Loucy (cell line): ENCODE results near the gene SLC50A1.
"Not testable (repeated sequence)": the region's sequence is repeated elsewhere in the genome, so short reads cannot be mapped to it uniquely, and the experiment has no call there.

Experiments used
- H2AFZ ChIP-seq: fragments of 200-600 bp; sonication (generic); 2 replicates; pipeline ENCODE4 v1.6.0; 2016; ENCODE audit warnings: antibody characterized with exemption, mild to moderate bottlenecking, low read length, moderate library complexity
- H3F3A ChIP-seq: fragments of 200-600 bp; 2 replicates; pipeline ENCODE4 v1.6.0; 2016; ENCODE audit warnings: antibody characterized with exemption, low read depth, mild to moderate bottlenecking
- H3K27me3 ChIP-seq: fragments of 200-600 bp; sonication (generic); 2 replicates; pipeline ENCODE4 v1.6.1; 2014; ENCODE audit warnings: low read length, mild to moderate bottlenecking; ENCODE audit not compliant: insufficient read depth, poor library complexity, severe bottlenecking
- H3K36me3 ChIP-seq: fragments of 200-600 bp; sonication (generic); 2 replicates; pipeline ENCODE4 v1.6.1; 2016; ENCODE audit warnings: low read length; ENCODE audit not compliant: insufficient read depth
- H3K4me1 ChIP-seq: fragments of 200-600 bp; sonication (generic); 2 replicates; pipeline ENCODE4 v1.5.1; 2014; ENCODE audit warnings: low read length, mild to moderate bottlenecking; ENCODE audit not compliant: insufficient read depth, poor library complexity, severe bottlenecking
- H3K4me2 ChIP-seq: fragments of 200-600 bp; sonication (generic); 2 replicates; pipeline ENCODE4 v1.6.0; 2014; ENCODE audit warnings: antibody characterized with exemption, low read length, low read depth, mild to moderate bottlenecking; ENCODE audit not compliant: poor library complexity, severe bottlenecking
- H3K4me3 ChIP-seq: fragments of 200-600 bp; sonication (generic); 2 replicates; pipeline ENCODE4 v1.5.1; 2014; ENCODE audit warnings: low read length, mild to moderate bottlenecking, mixed read lengths; ENCODE audit not compliant: poor library complexity, severe bottlenecking
- H3K79me2 ChIP-seq: fragments of 200-600 bp; sonication (generic); 2 replicates; pipeline ENCODE4 v1.6.1; 2014; ENCODE audit warnings: low read length; ENCODE audit not compliant: insufficient read depth
- H3K9ac ChIP-seq: fragments of 200-600 bp; sonication (generic); 2 replicates; pipeline ENCODE4 v1.6.0; 2014; ENCODE audit warnings: mild to moderate bottlenecking, low read depth, low read length, moderate library complexity; ENCODE audit not compliant: poor library complexity, severe bottlenecking
- H3K9me2 ChIP-seq: fragments of 200-600 bp; sonication (generic); replicated peaks from 2 replicates; pipeline ENCODE4 v1.6.1; 2016; ENCODE audit warnings: low read depth, low read length, mixed read lengths
- H3K9me3 ChIP-seq: fragments of 200-600 bp; sonication (generic); 2 replicates; pipeline ENCODE4 v1.6.1; 2014; ENCODE audit warnings: mild to moderate bottlenecking, antibody characterized with exemption, low read length, low read depth; ENCODE audit not compliant: insufficient read depth
- H4K20me1 ChIP-seq: fragments of 200-600 bp; sonication (generic); 2 replicates; pipeline ENCODE4 v1.6.0; 2014; ENCODE audit warnings: antibody characterized with exemption, low read length, mild to moderate bottlenecking; ENCODE audit not compliant: insufficient read depth, poor library complexity, severe bottlenecking
- CTCF ChIP-seq: fragments of 200-600 bp; sonication (generic); conservative IDR thresholded peaks from 2 replicates; pipeline ENCODE4 v1.5.1; 2014; ENCODE audit warnings: mild to moderate bottlenecking, antibody characterized with exemption, low read length
- EZH2phosphoT487 ChIP-seq: fragments of 200-600 bp; IDR thresholded peaks from 2 replicates; pipeline ENCODE4 v1.6.1; 2018; ENCODE audit warnings: antibody characterized with exemption, mild to moderate bottlenecking, moderate library complexity, borderline replicate concordance

Gene SLC50A1

GRCh38 chr1:155158991-155159390 is 23.3 kb downstream of the SLC50A1 start:
- H3K4me2 ChIP-seq, result no peak overlapping the region
- no peak overlapping the region for H3K4me3 ChIP-seq
- H3K4me1 ChIP-seq, result no peaks in the 10 kb centered on the region
- no peaks in the 10 kb centered on the region for H3K9me3 ChIP-seq
- H3K9ac ChIP-seq, result no peak overlapping the region
- no peaks in the 10 kb centered on the region for H3K27me3 ChIP-seq
- no peak overlapping the region for H2AFZ ChIP-seq
- H3K9me2 ChIP-seq, result no peaks in the 10 kb centered on the region
- no peaks in the 10 kb centered on the region for H3F3A ChIP-seq
- H3K79me2 ChIP-seq, result no peaks in the 10 kb centered on the region
- H4K20me1 ChIP-seq, result no peaks in the 10 kb centered on the region
- H3K36me3 ChIP-seq, result no peaks in the 10 kb centered on the region
- TF ChIP-seq CTCF (no peak), EZH2phosphoT487 (no peak)

- no peaks in the 10 kb centered on the region for H3K36me3 ChIP-seq
- H4K20me1 ChIP-seq, result no peaks in the 10 kb centered on the region
- no peak for TF ChIP-seq EZH2phosphoT487
- TF ChIP-seq CTCF, result no peak
- H3K4me2 ChIP-seq, result no peak overlapping the region
- no peaks in the 10 kb centered on the region for H3K27me3 ChIP-seq
- H3K9ac ChIP-seq, result no peak overlapping the region
- H3K9me3 ChIP-seq, result no peaks in the 10 kb centered on the region
- no peak overlapping the region for H3K4me3 ChIP-seq
- H2AFZ ChIP-seq, result no peak overlapping the region
- no peaks in the 10 kb centered on the region for H3K9me2 ChIP-seq
- H3F3A ChIP-seq, result no peaks in the 10 kb centered on the region
- no peaks in the 10 kb centered on the region for H3K4me1 ChIP-seq
- no peaks in the 10 kb centered on the region for H3K79me2 ChIP-seq
These were observed 24.5 kb downstream of the SLC50A1 start for GRCh38 chr1:155160128-155160527.

- not testable (repeated sequence) for H3K9ac ChIP-seq, H3K79me2 ChIP-seq, H3K36me3 ChIP-seq, H3K9me2 ChIP-seq, H4K20me1 ChIP-seq, H3K27me3 ChIP-seq, H3K4me2 ChIP-seq, H3K4me1 ChIP-seq, H3K9me3 ChIP-seq, H3F3A ChIP-seq, H3K4me3 ChIP-seq, H2AFZ ChIP-seq
These were observed 27.0 kb downstream of the SLC50A1 start for GRCh38 chr1:155162631-155163030.

DNA sequence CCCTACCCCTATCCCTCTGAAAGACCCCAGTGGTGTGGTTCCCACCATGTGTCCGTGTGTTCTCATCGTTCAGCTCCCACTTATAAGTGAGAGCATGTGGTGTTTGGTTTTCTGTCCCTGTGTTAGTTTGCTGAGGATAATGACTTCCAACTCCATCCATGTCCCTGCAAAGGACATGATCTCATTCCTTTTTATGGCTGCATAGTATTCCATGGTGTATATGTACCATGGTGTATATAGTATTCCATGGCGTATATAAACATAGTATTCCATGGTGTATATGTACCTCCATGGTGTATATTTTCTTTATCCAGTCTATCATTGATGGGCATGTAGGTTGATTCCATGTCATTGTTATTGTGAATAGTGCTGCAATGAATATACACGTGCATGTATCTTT is 28.1 kb downstream of the SLC50A1 start:
- H4K20me1 ChIP-seq, H3F3A ChIP-seq, H3K9me3 ChIP-seq, H3K4me1 ChIP-seq, H3K9ac ChIP-seq, H3K27me3 ChIP-seq, H3K36me3 ChIP-seq, H3K4me2 ChIP-seq, H3K79me2 ChIP-seq, H3K9me2 ChIP-seq, H2AFZ ChIP-seq, H3K4me3 ChIP-seq: not testable (repeated sequence)

DNA sequence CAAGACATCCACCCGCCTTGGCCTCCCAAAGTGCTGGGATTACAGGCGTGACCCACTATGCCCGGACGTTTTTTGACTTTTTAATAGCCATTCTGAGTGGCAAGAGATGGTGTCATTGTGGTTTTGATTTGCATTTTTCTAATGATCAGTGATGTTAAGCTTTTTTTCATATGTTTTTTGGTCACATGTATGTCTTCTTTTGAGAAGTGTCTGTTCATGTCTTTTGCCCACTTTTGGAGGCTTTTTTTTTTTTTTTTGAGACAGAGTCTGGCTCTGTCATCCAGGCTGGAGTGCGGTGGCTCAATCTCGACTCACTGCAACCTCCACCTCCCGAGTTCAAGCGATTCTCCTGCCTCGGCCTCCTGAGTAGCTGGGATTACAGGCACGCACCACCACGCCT is 29.0 kb downstream of the SLC50A1 start:
- H3K4me3 ChIP-seq, H3K4me1 ChIP-seq, H3F3A ChIP-seq, H3K36me3 ChIP-seq, H4K20me1 ChIP-seq, H3K9ac ChIP-seq, H3K9me2 ChIP-seq, H2AFZ ChIP-seq, H3K79me2 ChIP-seq, H3K27me3 ChIP-seq, H3K9me3 ChIP-seq, H3K4me2 ChIP-seq: not testable (repeated sequence)
